NCI-H2029 (cell line): Measurements from ENCODE around the gene FOXB1.

Experiments
- DNase-seq: peaks from one replicate; lab custom pipeline; 2025; lab: John Stamatoyannopoulos, UW

FOXB1 gene

GRCh38 chr15:60020736-60021135 lies 16.6 kb downstream of the FOXB1 start:
- no peak for DNase-seq

GRCh38 chr15:60021589-60022378 lies 17.7 kb downstream of the FOXB1 start:
- no peak for DNase-seq

- DNase-seq = no peak
Measured at GRCh38 chr15:60022379-60022741, 18.2 kb downstream of the FOXB1 start.

- no peak for DNase-seq
Measured at GRCh38 chr15:60026555-60026954, 22.4 kb downstream of the FOXB1 start.

- no peak for DNase-seq
Measured at GRCh38 chr15:60035344-60035743, 31.2 kb downstream of the FOXB1 start.

- no peak for DNase-seq
Measured at GRCh38 chr15:60039316-60039715, 35.2 kb downstream of the FOXB1 start.

GRCh38 chr15:60043744-60044435 lies 39.8 kb downstream of the FOXB1 start:
- no peak for DNase-seq

GRCh38 chr15:60044636-60045270 lies 40.6 kb downstream of the FOXB1 start:
- no peak for DNase-seq

GRCh38 chr15:60047701-60048100 lies 43.6 kb downstream of the FOXB1 start:
- no peak for DNase-seq

GRCh38 chr15:60049948-60050347 lies 45.8 kb downstream of the FOXB1 start:
- no peak for DNase-seq

- no peak for DNase-seq
Measured at GRCh38 chr15:60052796-60053195, 48.7 kb downstream of the FOXB1 start.

GRCh38 chr15:60054472-60054871 lies 50.4 kb downstream of the FOXB1 start:
- DNase-seq = no peak
